Ovary (tissue), 9 donors: ENCODE data around the gene KPNA6. TPM values are rescaled to one million over a fixed set of nuclear protein-coding genes. Genes with fewer than 3 reads are reported as not detected.

Experiments used
- DNase-seq, 5 donors: peaks; one replicate each; pipeline ENCODE4 v3.0.0-alpha.2; 2019 to 2020
- H3K27ac ChIP-seq, 2 donors: fragments of 200-600 bp; one replicate each; pipeline versions ENCODE4 v1.5.1 to v1.8.0; 2019 to 2022
- H3K27me3 ChIP-seq: fragments of 200-600 bp; one replicate; pipeline ENCODE4 v1.8.0; 2022
- H3K36me3 ChIP-seq: fragments of 200-600 bp; sonication (generic); one replicate; pipeline ENCODE4 v1.5.1; 2019
- H3K4me1 ChIP-seq: one replicate; pipeline ENCODE4 v1.8.1; 2013; ENCODE audit warnings: mild to moderate bottlenecking, moderate library complexity; ENCODE audit not compliant: insufficient read depth
- H3K4me3 ChIP-seq: fragments of 200-600 bp; sonication (generic); one replicate; pipeline ENCODE4 v1.5.1; 2017
- H3K9me3 ChIP-seq, 2 donors: fragments of 200-600 bp in 1 of 2; sonication (generic) in 1 of 2; one replicate each; pipeline versions ENCODE4 v1.5.1 to v1.8.1; 2013 to 2019; ENCODE audit warnings: mild to moderate bottlenecking in 1 of 2, moderate library complexity in 1 of 2
- EP300 ChIP-seq: sonication (generic); formaldehyde crosslinking; IDR thresholded peaks from one replicate; pipeline ENCODE4 v1.6.1; 2017; ENCODE audit warnings: antibody characterized with exemption
- POLR2A ChIP-seq: fragments of 450-650 bp; IDR thresholded peaks from one replicate; pipeline ENCODE4 v1.6.1; 2017; ENCODE audit warnings: antibody characterized with exemption, mild to moderate bottlenecking, moderate library complexity
- WGBS, 3 donors: extraction: QIAGEN DNeasy Blood & Tissue Kit in 1 of 3; methylation state at CpG; one replicate each; pipeline versions ENCODE4 v1.1.5 to v1.1.7; 2013 to 2017; 5-methylcytosine and 5-hydroxymethylcytosine counted together
- intact Hi-C, 4 donors: fragments of 100-400 bp; cut with DNase I; formaldehyde crosslinking; loops; one replicate each; pipeline versions ENCODE4 v1.11.0 to v1.15.1; 2022 to 2023
- polyA plus RNA-seq, 2 donors: library from polyadenylated mRNA; stranded (reverse); fragments of 200-250 nt in 1 of 2; fragments of 350-450 nt in 1 of 2; fragmentation: Illumina TruSeq in 1 of 2; extraction: RNeasy Lipid Tissue Mini Kit (QIAGEN cat#74804) in 1 of 2; gene quantifications; one replicate each; pipeline ENCODE4 v1.2.3, GENCODE V29; 2013 to 2014
- total RNA-seq, 7 donors: library from RNA; depleted of rRNA in 2 of 7; stranded (reverse); fragments of >200 nt in 2 of 7; fragmentation: NEBNext Ultra II Directional in 3 of 7; extraction: Animal tissue kit (Norgen Biotek cat#: 25700) in 3 of 7; gene quantifications; one replicate each; pipeline versions ENCODE4 v1.1.0 to v1.2.4, GENCODE V29; 2016 to 2023
- TF ChIP-seq, protein P1 (sequence below), 3 donors: fragments of 450-650 bp in 2 of 3; fragments of 200-600 bp in 1 of 3; IDR thresholded peaks; one replicate each; pipeline versions ENCODE4 v1.5.1 to v1.8.0; 2016 to 2022; ENCODE audit warnings: antibody characterized with exemption in 3 of 3, mild to moderate bottlenecking in 1 of 3
- donor health status: DM: no; HTN: no; CAD: no; lungs with moderate emphysema.
- donor health status: DM: no; HTN: no; CAD: no.
- donor health status: Bipolar disorder and iron deficiency.
- donor health status: DM: yes; HTN: yes; CAD: no.
- donor health status: DM: no; HTN: no; CAD: no.
- donor health status: DM: yes; HTN: yes; CAD: no.

Gene KPNA6
- total and polyA plus RNA-seq, 9 donors = 9.3 to 57.7 (median 45.7) TPM

DNA sequence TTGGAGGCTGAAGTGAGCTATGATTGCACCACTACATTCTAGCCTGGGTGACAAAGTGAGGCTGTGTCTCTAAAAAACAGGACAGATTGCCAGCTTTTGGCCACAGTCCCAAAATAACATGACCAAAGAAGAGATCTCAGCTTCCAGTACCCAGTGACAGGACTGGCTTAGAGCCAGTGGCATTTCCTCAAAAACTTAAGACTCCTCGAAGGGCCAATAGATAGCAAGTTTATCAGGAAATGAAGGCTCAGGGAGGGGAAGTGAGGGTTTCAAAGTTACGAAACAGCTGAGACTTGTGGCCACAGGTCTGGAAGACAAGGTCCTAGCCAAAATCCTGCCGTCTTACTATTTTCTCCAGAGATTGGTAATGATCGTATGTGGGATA is 41.4 kb upstream of the KPNA6 start:
- H3K27ac ChIP-seq = no peak overlapping the region
- H3K4me1 ChIP-seq = peaks cover 12% of the 10 kb centered on the region
- TF ChIP-seq POLR2A (no peak), EP300 (no peak)
- TF ChIP-seq, protein P1, sequence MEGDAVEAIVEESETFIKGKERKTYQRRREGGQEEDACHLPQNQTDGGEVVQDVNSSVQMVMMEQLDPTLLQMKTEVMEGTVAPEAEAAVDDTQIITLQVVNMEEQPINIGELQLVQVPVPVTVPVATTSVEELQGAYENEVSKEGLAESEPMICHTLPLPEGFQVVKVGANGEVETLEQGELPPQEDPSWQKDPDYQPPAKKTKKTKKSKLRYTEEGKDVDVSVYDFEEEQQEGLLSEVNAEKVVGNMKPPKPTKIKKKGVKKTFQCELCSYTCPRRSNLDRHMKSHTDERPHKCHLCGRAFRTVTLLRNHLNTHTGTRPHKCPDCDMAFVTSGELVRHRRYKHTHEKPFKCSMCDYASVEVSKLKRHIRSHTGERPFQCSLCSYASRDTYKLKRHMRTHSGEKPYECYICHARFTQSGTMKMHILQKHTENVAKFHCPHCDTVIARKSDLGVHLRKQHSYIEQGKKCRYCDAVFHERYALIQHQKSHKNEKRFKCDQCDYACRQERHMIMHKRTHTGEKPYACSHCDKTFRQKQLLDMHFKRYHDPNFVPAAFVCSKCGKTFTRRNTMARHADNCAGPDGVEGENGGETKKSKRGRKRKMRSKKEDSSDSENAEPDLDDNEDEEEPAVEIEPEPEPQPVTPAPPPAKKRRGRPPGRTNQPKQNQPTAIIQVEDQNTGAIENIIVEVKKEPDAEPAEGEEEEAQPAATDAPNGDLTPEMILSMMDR (IDR thresholded peaks at IDR 0.05) = no peak
- DNase-seq = peak in 3 of 5 donors; percentile 31 to 65 (median 39)
- H3K9me3 ChIP-seq = no peaks in the 10 kb centered on the region
- H3K4me3 ChIP-seq = no peak overlapping the region
- WGBS, 3 donors = 0 to 1% (median 1%) methylated on average over 4 of the region's 4 CpGs
- no peaks in the 10 kb centered on the region for H3K27me3 ChIP-seq
- no peaks in the 10 kb centered on the region for H3K36me3 ChIP-seq
- intact Hi-C loops = loop anchor here in 2 of 4 donors (10.0 kb wide), 2 partner anchors 52 to 402 kb away; partner anchors contain the start of gene KHDRBS1 (in 1 of the 2)

DNA sequence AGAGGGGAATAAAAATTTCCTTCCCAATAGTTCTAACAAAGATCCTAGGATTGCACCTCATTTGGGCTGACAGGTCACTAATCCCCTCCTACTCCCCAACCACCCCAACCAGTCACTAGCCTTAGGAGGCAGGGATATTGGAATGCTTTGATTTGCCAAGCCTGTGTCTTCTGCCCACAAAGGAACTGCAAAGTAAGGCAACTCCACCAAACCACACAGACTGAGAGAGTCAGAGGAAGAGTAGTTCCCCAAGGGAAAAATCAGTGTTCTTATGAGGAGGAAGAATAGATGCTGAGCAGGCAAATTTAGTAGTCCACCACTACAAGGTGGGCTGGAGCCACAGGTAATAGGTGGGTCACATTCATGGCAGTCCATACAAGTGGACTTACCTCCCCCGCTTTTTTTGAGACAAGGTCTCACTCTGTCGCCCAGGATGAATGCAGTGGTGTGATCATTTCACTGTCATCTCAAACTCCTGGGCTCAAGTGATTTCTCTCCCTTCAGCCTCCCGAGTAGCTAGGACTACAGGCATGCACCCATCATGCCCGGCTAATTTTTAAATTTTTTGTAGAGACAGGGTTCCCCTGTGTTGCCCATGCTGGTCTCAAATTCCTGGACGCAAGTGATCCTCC is 38.8 kb upstream of the KPNA6 start:
- 60 to 74% (median 62%) methylated on average over 5 of the region's 5 CpGs for WGBS, 3 donors
- intact Hi-C loops = loop anchor here in 2 of 4 donors (10.0 kb wide), 2 partner anchors 54 to 404 kb away; partner anchors contain the start of gene KHDRBS1 (in 1 of the 2)
- no peaks in the 10 kb centered on the region for H3K9me3 ChIP-seq

DNA sequence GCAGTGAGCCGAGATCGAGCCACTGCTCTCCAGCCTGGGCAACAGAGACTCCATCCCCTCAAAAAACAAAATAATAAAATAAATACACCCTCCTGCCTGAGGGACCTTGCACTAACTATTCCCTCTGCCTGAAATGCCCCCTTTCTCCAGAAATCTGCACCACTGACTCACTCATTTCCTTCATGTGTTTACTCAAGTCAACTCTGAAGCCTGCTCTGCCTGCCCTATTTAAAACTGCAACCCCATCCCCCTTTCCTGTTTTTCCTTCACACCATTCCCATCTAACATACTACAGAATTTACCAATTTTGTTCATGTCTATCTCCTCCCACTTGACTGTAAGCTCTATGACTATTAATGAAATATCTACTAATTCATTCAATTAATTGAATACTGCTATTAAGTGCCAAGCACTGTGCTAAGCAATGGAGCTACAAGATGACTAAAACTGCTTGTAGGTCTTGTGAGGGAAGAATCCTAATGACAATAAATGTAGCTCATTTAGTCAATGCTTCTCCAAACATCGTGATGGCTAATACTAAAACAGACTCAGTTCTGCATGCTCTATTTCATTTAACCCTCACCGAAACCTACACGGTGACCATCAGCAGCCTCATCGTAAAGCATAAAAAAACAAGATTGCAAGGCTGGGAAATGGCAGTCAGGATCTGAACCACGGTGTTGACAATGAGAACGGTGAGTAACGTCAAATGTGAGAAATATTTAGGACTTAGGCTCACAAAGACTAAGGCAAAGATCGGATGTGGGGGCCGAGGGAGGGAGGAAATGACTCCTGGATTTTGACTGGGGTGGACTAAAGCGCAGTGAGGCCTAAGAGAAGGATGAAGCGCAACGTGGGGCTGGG is 35.9 kb upstream of the KPNA6 start:
- Histone ChIP-seq H3K9me3 (no peaks in the 10 kb centered on the region), H3K4me1 (no peaks in the 10 kb centered on the region), H3K27me3 (no peaks in the 10 kb centered on the region), H3K4me3 (peak overlapping the region; percentile 85), H3K36me3 (no peaks in the 10 kb centered on the region), H3K27ac (peak overlapping the region; percentile 83)
- WGBS, 3 donors = 13 to 14% (median 14%) methylated on average over 14 of the region's 14 CpGs
- DNase-seq = no peak
- TF ChIP-seq POLR2A = no peak
- no peak for TF ChIP-seq EP300
- TF ChIP-seq, protein P1 (IDR thresholded peaks at IDR 0.05) = no peak
- intact Hi-C loops = loop anchor here in 1 of 4 donors (10.0 kb wide), 1 partner anchor 57 kb away; the partner anchor contains the start of gene KHDRBS1

More for the DNA sequence above, 38.8 kb upstream of the KPNA6 start:
- Histone ChIP-seq H3K27ac (no peak overlapping the region), H3K4me3 (no peak overlapping the region), H3K36me3 (no peaks in the 10 kb centered on the region), H3K27me3 (no peaks in the 10 kb centered on the region), H3K4me1 (peaks cover 4% of the 10 kb centered on the region)
- TF ChIP-seq POLR2A = no peak
- TF ChIP-seq, protein P1 (IDR thresholded peaks at IDR 0.05) = no peak
- no peak for TF ChIP-seq EP300
- DNase-seq = no peak

DNA sequence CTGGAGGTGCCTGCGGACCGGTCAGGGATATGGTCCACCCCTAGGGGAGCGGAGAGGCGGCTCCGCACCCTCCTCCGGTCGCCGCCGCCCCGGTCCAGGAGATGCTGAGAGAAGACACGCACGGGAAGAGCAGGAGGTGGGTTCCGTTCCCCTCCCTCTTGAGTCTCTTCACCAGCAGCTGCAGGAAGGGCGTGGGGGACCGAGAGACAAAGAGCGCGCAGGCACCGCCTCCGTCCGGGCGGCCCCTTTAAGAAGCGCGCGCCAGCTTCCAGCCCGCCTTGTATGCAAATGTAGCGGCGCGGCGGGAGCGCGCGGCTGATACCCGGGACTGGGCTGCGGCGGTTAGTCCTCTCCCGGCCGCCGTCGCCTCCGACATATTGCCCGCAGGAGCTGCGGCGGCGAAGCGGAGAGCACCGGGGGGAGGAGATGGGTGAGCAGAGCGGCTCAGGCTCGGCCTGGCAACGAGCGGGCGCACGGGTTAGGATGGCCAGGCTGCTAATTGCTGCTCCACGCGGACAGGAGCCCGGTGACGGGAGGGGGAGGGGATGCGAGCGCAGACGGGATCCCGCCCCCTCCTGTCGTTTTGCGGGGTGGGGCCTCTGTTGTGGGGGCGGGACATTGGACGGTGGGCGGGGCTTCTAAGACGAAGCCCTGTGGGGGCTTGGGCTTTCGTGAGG is 35.1 kb upstream of the KPNA6 start, which contains the start of gene TMEM39B:
Gene TMEM39B (plus strand): TSS at position 318 of the 677 bp plus-strand sequence. CDS start 109 bp downstream, at position 427.
- intact Hi-C loops = loop anchor here in 1 of 4 donors (10.0 kb wide), 1 partner anchor 58 kb away; the partner anchor contains the start of gene KHDRBS1
- Histone ChIP-seq H3K27ac (peak within 1 kb of the TSS; percentile 83), H3K4me1 (no peaks in the 10 kb centered on the region), H3K9me3 (no peaks in the 10 kb centered on the region), H3K36me3 (no peaks in the 10 kb centered on the region), H3K27me3 (no peaks in the 10 kb centered on the region), H3K4me3 (peak within 1 kb of the TSS; percentile 85)
- peak; percentile 93 to 96 (median 94) for DNase-seq
- TF ChIP-seq EP300 (no peak), POLR2A (peak; percentile 24)
- TF ChIP-seq, protein P1 (IDR thresholded peaks at IDR 0.05) = peak in 1 of 3 donors; percentile 40
- 0 to 1% (median 0%) methylated on average over 42 to 67 of the region's 67 CpGs for WGBS, 3 donors
